ENCODE data around the gene COL12A1.

DNA sequence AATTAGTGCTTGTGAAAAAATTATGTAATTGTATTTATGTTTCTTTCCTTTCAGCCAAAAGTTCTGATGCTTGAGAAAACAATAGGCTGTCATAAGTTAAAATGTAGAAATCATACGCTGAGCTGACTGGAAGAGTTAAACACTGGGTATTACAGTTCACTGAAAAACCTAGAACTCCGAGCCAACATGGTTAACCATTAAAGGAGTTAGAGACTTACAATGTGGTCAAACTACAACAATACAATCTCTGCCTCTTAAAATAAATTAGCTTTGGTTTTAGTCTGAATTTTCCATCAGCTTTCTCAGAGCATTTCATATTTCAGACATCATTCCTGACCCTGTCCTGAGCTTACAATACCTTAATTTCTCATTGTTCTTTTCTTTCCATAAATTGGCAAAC, 91.0 kb downstream of the COL12A1 start:
- no peak for TF ChIP-seq POLR2A (IDR thresholded peaks at IDR 0.05)
- TF ChIP-seq, protein P1, sequence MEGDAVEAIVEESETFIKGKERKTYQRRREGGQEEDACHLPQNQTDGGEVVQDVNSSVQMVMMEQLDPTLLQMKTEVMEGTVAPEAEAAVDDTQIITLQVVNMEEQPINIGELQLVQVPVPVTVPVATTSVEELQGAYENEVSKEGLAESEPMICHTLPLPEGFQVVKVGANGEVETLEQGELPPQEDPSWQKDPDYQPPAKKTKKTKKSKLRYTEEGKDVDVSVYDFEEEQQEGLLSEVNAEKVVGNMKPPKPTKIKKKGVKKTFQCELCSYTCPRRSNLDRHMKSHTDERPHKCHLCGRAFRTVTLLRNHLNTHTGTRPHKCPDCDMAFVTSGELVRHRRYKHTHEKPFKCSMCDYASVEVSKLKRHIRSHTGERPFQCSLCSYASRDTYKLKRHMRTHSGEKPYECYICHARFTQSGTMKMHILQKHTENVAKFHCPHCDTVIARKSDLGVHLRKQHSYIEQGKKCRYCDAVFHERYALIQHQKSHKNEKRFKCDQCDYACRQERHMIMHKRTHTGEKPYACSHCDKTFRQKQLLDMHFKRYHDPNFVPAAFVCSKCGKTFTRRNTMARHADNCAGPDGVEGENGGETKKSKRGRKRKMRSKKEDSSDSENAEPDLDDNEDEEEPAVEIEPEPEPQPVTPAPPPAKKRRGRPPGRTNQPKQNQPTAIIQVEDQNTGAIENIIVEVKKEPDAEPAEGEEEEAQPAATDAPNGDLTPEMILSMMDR (IDR thresholded peaks at IDR 0.05), result no peak
